BJ (cell line): ENCODE results near the gene PLA2G4C. TPM values are rescaled to one million over a fixed set of nuclear protein-coding genes. Genes with fewer than 3 reads are reported as not detected.
"Not testable (repeated sequence)": the region's sequence is repeated elsewhere in the genome, so short reads cannot be mapped to it uniquely, and the experiment has no call there.

Experiments
- CTCF ChIA-PET: fragments of 350-600 bp; formaldehyde crosslinking; extraction: SDS; loops from one replicate; lab custom pipeline; 2021; ENCODE audit warnings: antibody characterized with exemption, inconsistent platforms; lab: Yijun Ruan, JAX
- POLR2A ChIA-PET: fragments of 300-600 bp; sonication (Branson Sonifier 250); formaldehyde crosslinking; extraction: SDS; loops from one replicate; lab custom pipeline; 2021; ENCODE audit warnings: antibody characterized with exemption; lab: Charles Lee
- DNase-seq: peaks from one replicate; pipeline ENCODE4 v3.0.0-alpha.2; 2011; ENCODE audit warnings: low read depth
- H3K27me3 ChIP-seq: 2 replicates; pipeline ENCODE4 v1.6.0; 2011; ENCODE audit warnings: low read length; ENCODE audit not compliant: control insufficient read depth, insufficient read depth
- H3K36me3 ChIP-seq: 2 replicates; pipeline ENCODE4 v1.5.1; 2011; ENCODE audit warnings: low read length; ENCODE audit not compliant: control insufficient read depth, insufficient read depth
- H3K4me3 ChIP-seq: 2 replicates; pipeline ENCODE4 v1.5.1; 2011; ENCODE audit warnings: low read depth, mild to moderate bottlenecking, control low read depth, low read length
- polyA plus RNA-seq: library from polyadenylated mRNA; depleted of rRNA; stranded (reverse); fragments of >200 nt; gene quantifications from 2 replicates; pipeline ENCODE4 v1.2.3, GENCODE V29; 2011
- TF ChIP-seq, protein P1 (sequence below): IDR thresholded peaks from 2 replicates; pipeline ENCODE4 v1.5.1; 2011; ENCODE audit warnings: low read depth, mild to moderate bottlenecking, control low read depth, inconsistent platforms, low read length, moderate library complexity; ENCODE audit not compliant: insufficient read depth

PLA2G4C gene
- polyA plus RNA-seq, 1 experiment: 11.3 TPM

DNA sequence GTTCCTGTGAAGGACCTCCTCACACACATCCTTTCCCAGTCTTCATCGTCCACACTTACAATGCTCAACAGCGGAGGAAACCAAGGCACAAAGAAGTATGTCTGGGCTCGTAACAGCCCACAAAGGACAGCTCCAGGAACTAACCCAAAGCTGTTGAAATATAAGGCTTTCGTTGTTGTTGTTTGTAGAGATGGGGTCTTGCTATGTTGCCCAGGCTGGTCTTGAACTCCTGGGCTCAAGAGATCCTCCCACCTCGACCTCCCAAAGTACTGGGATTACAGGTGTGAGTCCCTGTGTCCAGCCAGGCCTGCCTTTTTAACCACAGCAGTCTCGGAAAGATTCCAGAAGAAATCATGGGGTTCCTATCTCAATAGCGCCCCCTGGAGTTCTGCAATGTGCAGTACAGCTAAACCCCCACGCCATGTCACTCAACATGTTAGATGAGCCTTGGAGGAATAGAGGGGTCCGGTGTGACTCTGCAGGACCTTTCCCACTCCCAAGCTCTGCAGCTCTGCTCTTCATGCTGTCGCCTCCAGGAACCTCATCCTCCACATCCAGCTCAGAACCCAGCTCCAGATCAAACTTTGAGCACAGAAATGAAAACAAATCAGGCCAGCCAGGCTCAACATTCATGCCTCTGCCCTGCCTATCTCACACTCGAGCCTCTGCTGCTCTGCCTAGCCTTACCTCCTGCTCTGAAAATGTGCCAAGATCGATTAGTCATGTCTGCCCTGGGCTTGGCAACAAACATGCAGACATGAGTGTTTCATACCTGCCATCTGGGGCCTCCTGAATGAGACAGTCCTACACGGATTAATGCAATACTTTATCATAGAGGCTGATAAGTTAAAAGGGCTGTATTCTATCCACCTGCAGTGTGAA, 7.5 kb downstream of the PLA2G4C start:
- POLR2A ChIA-PET: no interaction called here
- Histone ChIP-seq H3K27me3 (no peaks in the 10 kb centered on the region), H3K36me3 (no peaks in the 10 kb centered on the region), H3K4me3 (no peak overlapping the region)
- CTCF ChIA-PET: interaction anchor here (0.7 to 11.0 kb wide), 10 partner anchors 9 to 140 kb away, joined by 3 to 122 read pairs (median 9); no protein-coding TSS in a partner anchor
- TF ChIP-seq, protein P1, sequence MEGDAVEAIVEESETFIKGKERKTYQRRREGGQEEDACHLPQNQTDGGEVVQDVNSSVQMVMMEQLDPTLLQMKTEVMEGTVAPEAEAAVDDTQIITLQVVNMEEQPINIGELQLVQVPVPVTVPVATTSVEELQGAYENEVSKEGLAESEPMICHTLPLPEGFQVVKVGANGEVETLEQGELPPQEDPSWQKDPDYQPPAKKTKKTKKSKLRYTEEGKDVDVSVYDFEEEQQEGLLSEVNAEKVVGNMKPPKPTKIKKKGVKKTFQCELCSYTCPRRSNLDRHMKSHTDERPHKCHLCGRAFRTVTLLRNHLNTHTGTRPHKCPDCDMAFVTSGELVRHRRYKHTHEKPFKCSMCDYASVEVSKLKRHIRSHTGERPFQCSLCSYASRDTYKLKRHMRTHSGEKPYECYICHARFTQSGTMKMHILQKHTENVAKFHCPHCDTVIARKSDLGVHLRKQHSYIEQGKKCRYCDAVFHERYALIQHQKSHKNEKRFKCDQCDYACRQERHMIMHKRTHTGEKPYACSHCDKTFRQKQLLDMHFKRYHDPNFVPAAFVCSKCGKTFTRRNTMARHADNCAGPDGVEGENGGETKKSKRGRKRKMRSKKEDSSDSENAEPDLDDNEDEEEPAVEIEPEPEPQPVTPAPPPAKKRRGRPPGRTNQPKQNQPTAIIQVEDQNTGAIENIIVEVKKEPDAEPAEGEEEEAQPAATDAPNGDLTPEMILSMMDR: peak; percentile 80
- DNase-seq: no peak

DNA sequence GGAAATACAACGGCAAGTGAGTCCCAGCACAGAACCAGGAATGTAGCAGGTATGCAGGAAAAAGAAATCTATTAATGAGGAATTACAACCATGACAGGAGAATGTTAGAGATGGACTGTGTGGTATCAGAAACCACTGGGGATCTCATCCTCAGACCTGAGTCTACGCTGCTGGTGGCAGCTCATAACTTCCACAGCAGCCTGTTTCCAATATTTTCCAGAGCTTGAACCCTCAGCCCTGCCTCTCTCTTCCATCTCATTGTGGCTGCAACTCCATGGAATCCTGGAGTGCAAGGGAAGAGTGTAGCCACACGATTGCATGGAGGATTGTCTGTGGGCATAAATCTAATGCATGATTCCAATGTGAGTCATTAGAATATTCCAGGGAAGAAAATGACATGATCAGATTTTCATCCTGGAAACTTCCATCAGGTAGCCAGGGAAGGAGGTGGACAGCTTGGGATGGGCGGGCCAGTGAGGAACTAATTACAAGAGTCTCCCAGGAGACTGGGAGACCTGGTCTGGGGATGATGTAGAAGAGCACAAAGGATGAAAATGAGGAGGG, 14.9 kb downstream of the PLA2G4C start:
- ChIA-PET POLR2A (no interaction called here), CTCF (interaction anchor here (1.0 to 3.4 kb wide), 3 partner anchors 7 to 134 kb away, joined by 3 to 10 read pairs (median 6); no protein-coding TSS in a partner anchor)
- TF ChIP-seq, protein P1: no peak
- no peaks in the 10 kb centered on the region for H3K27me3 ChIP-seq
- H3K36me3 ChIP-seq: no peaks in the 10 kb centered on the region
- DNase-seq: no peak
- H3K4me3 ChIP-seq: no peak overlapping the region

- POLR2A ChIA-PET: no interaction called here
- DNase-seq: no peak
- TF ChIP-seq, protein P1: no peak
- no peaks in the 10 kb centered on the region for H3K27me3 ChIP-seq
- H3K36me3 ChIP-seq: no peaks in the 10 kb centered on the region
- CTCF ChIA-PET: interaction anchor here (1.0 to 3.4 kb wide), 3 partner anchors 8 to 133 kb away, joined by 3 to 10 read pairs (median 6); no protein-coding TSS in a partner anchor
- no peak overlapping the region for H3K4me3 ChIP-seq
Measured at GRCh38 chr19:48094855-48095203, 15.8 kb downstream of the PLA2G4C start.

GRCh38 chr19:48094129-48094854, 16.3 kb downstream of the PLA2G4C start:
- TF ChIP-seq, protein P1: no peak
- H3K36me3 ChIP-seq: no peaks in the 10 kb centered on the region
- no peak overlapping the region for H3K4me3 ChIP-seq
- POLR2A ChIA-PET: no interaction called here
- no peak for DNase-seq
- H3K27me3 ChIP-seq: no peaks in the 10 kb centered on the region
- CTCF ChIA-PET: interaction anchor here (1.0 to 3.4 kb wide), 3 partner anchors 9 to 132 kb away, joined by 3 to 10 read pairs (median 6); no protein-coding TSS in a partner anchor

- H3K4me3 ChIP-seq, H3K36me3 ChIP-seq, H3K27me3 ChIP-seq: not testable (repeated sequence)
- ChIA-PET CTCF (interaction anchor here (1.2 to 1.5 kb wide), 2 partner anchors 11 to 17 kb away, joined by 7 to 12 read pairs; no protein-coding TSS in a partner anchor), POLR2A (interaction anchor here (0.6 kb wide), 1 partner anchor 10 kb away, joined by 6 read pairs; no protein-coding TSS in a partner anchor)
- DNase-seq: peak; percentile 96
Measured at GRCh38 chr19:48091111-48091718, 19.4 kb downstream of the PLA2G4C start.
